Endothelial cell (in vitro differentiated cells): ENCODE measurements around the gene ZNF544. TPM values are rescaled to one million over a fixed set of nuclear protein-coding genes. Genes with fewer than 3 reads are reported as not detected.

Experiments used
- DNase-seq: peaks from one replicate; pipeline ENCODE4 v3.0.0; 2021; ENCODE audit warnings: low spot score
- H3K27ac Mint-ChIP-seq: one replicate; pipeline ENCODE4 v1.8.0; 2021; ENCODE audit warnings: mixed read lengths, inconsistent platforms; ENCODE audit not compliant: unreplicated experiment
- H3K27me3 Mint-ChIP-seq: one replicate; pipeline ENCODE4 v1.8.0; 2021; ENCODE audit warnings: mild to moderate bottlenecking, moderate library complexity, mixed read lengths, inconsistent platforms; ENCODE audit not compliant: unreplicated experiment
- H3K36me3 Mint-ChIP-seq: one replicate; pipeline ENCODE4 v1.8.0; 2021; ENCODE audit warnings: mild to moderate bottlenecking, low read depth, mixed read lengths, inconsistent platforms; ENCODE audit not compliant: unreplicated experiment
- H3K4me1 Mint-ChIP-seq: one replicate; pipeline ENCODE4 v1.8.0; 2021; ENCODE audit warnings: mild to moderate bottlenecking, mixed read lengths, inconsistent platforms; ENCODE audit not compliant: unreplicated experiment
- H3K4me3 Mint-ChIP-seq: one replicate; pipeline ENCODE4 v1.8.0; 2021; ENCODE audit warnings: mild to moderate bottlenecking, mixed read lengths, inconsistent platforms; ENCODE audit not compliant: unreplicated experiment
- H3K9me3 Mint-ChIP-seq: one replicate; pipeline ENCODE4 v1.8.0; 2021; ENCODE audit warnings: mixed read lengths, inconsistent platforms; ENCODE audit not compliant: unreplicated experiment
- total RNA-seq: library from RNA; stranded (reverse); fragmentation: NEBNext Ultra II Directional; extraction: Animal tissue kit (Norgen Biotek cat#: 25700); gene quantifications from one replicate; pipeline ENCODE4 v1.2.1, GENCODE V29; 2021; ENCODE audit not compliant: unreplicated experiment
- TF ChIP-seq, protein P1 (sequence below): fragments of 200-600 bp; sonication (generic); IDR thresholded peaks from one replicate; pipeline ENCODE4 v1.5.0; 2021; ENCODE audit warnings: antibody characterized with exemption; ENCODE audit not compliant: unreplicated experiment

Gene ZNF544
- total RNA-seq, 1 donor from 2014 or later, result 44.3 TPM

DNA sequence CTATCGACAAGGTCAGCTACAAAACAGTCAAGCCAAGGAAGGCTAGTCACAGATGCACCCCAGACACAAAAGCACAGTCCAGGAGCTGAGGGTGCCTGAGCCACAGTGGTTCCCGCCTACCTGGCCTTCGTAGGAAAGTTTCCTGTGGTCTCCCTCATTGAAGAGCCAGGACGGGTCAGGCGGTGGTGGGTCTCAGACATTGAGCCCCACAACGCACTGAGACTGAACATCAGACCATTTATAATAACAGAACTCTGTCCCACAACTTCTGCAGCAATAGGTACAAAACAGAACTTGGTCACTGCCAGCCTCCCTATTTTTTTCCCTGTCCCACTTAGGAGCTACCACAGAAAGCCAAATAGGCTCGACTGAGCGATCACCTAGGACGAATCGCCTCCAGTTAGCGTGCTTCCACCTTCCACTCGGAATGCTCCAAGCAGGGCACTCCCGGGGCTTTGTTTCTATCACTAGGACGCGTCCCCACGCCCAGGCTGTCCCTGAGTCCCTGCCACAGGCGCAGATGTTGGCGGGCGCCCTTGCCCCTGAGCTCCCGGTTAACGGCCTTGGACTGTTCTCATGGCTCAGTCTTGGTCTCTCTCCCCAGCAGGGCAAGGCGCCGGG, 640 bp upstream of the ZNF544 start:
- DNase-seq, result no peak
- peak overlapping the region; percentile 91 for H3K27ac Mint-ChIP-seq
- H3K4me1 Mint-ChIP-seq, result peaks cover 15% of the 10 kb centered on the region
- peak overlapping the region; percentile 89 for H3K4me3 Mint-ChIP-seq
- peaks cover 15% of the 10 kb centered on the region for H3K27me3 Mint-ChIP-seq
- TF ChIP-seq, protein P1, sequence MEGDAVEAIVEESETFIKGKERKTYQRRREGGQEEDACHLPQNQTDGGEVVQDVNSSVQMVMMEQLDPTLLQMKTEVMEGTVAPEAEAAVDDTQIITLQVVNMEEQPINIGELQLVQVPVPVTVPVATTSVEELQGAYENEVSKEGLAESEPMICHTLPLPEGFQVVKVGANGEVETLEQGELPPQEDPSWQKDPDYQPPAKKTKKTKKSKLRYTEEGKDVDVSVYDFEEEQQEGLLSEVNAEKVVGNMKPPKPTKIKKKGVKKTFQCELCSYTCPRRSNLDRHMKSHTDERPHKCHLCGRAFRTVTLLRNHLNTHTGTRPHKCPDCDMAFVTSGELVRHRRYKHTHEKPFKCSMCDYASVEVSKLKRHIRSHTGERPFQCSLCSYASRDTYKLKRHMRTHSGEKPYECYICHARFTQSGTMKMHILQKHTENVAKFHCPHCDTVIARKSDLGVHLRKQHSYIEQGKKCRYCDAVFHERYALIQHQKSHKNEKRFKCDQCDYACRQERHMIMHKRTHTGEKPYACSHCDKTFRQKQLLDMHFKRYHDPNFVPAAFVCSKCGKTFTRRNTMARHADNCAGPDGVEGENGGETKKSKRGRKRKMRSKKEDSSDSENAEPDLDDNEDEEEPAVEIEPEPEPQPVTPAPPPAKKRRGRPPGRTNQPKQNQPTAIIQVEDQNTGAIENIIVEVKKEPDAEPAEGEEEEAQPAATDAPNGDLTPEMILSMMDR, result no peak
- H3K36me3 Mint-ChIP-seq, result peaks cover 44% of the 10 kb centered on the region
- no peaks in the 10 kb centered on the region for H3K9me3 Mint-ChIP-seq

DNA sequence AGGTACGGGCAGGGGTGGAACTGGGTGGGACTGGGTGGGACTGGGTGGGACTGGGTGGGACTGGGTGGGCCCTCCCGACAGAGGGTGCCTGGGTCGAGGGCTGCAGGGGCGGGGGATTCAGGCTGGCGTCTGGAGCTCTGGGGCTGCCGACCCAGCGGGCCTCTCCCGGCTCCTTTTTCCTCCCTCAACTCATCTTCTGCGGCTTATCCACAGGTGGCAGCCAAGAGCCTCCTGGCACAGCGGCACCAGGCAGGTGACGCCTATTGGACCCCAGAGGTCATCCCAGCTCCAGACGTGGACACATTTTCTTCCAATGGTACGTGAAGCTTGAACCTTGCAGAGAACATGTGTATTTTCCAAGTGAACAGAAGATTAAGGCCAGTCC, 533 bp downstream of the ZNF544 start:
- H3K36me3 Mint-ChIP-seq, result peaks cover 56% of the 10 kb centered on the region
- H3K9me3 Mint-ChIP-seq, result no peaks in the 10 kb centered on the region
- peak overlapping the region; percentile 89 for H3K4me3 Mint-ChIP-seq
- peaks cover 15% of the 10 kb centered on the region for H3K4me1 Mint-ChIP-seq
- TF ChIP-seq, protein P1, result no peak
- peak; percentile 26 for DNase-seq
- peaks cover 15% of the 10 kb centered on the region for H3K27me3 Mint-ChIP-seq
- peak overlapping the region; percentile 64 for H3K27ac Mint-ChIP-seq

DNA sequence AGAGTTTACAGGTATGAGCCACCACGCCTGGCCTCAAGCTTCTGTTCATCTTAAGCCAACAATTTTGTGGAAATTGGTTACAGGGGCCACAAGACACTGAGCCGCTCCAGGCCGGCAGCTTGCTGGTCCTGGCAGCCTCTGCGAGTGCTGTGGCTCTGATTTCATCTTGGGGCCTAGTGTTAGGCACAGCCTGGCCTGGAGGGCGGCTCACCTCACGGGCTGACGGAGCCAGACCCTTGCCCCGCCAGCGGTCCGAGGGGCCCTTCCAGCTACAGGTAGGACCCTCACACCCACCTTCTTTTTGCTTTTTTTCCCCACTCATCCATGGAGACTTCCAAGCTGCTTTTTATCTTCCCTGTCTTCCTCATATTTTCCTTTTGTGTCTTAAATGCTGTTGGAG, 8.6 kb downstream of the ZNF544 start:
- peaks cover 64% of the 10 kb centered on the region for H3K36me3 Mint-ChIP-seq
- H3K4me1 Mint-ChIP-seq, result no peaks in the 10 kb centered on the region
- DNase-seq, result no peak
- H3K4me3 Mint-ChIP-seq, result peak overlapping the region; percentile 51
- H3K27me3 Mint-ChIP-seq, result peaks cover 1% of the 10 kb centered on the region
- no peaks in the 10 kb centered on the region for H3K9me3 Mint-ChIP-seq
- TF ChIP-seq, protein P1, result no peak
- no peak overlapping the region for H3K27ac Mint-ChIP-seq

DNA sequence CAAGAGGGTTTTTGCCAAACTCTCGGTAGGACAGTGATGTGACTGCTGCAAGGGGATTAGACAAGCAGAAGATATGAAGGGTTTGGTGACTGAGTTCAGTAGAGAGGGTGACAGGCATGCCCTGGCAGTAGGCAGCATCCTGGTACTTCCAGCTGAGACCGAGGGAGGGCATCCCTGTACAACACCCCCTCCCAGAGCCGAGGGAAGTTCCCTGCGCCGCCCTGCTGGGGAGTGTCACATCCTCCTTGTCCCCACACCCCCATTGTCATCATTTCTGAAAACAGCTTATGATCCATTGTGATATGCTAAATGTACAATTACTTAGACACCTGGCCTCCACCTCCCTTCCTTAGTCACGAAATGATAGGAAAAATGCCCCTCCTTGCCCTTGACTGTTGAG, 14.6 kb downstream of the ZNF544 start:
- H3K4me1 Mint-ChIP-seq, result no peaks in the 10 kb centered on the region
- TF ChIP-seq, protein P1, result no peak
- peaks cover 8% of the 10 kb centered on the region for H3K27me3 Mint-ChIP-seq
- peak overlapping the region; percentile 31 for H3K27ac Mint-ChIP-seq
- peaks cover 2% of the 10 kb centered on the region for H3K9me3 Mint-ChIP-seq
- peaks cover 84% of the 10 kb centered on the region for H3K36me3 Mint-ChIP-seq
- peak overlapping the region; percentile 86 for H3K4me3 Mint-ChIP-seq
- no peak for DNase-seq

GRCh38 chr19:58248886-58249285, 20.2 kb downstream of the ZNF544 start:
- Mint-ChIP-seq H3K4me3 (peak overlapping the region; percentile 85), H3K4me1 (no peaks in the 10 kb centered on the region)

More at GRCh38 chr19:58248886-58249285, 20.2 kb downstream of the ZNF544 start:
- Mint-ChIP-seq H3K9me3 (peaks cover 18% of the 10 kb centered on the region), H3K36me3 (peaks cover 97% of the 10 kb centered on the region), H3K27me3 (no peaks in the 10 kb centered on the region), H3K27ac (no peak overlapping the region)
- TF ChIP-seq, protein P1, result no peak
- DNase-seq, result no peak
